VCaP (cell line): ENCODE data around the gene C1QTNF3.

ENCODE experiments used
- H3K27ac ChIP-seq: fragments of 450-650 bp; 2 replicates; pipeline ENCODE4 v1.5.1; 2017
- CTCF ChIP-seq: fragments of 450-650 bp; conservative IDR thresholded peaks from 2 replicates; pipeline ENCODE4 v1.5.1; 2017; ENCODE audit warnings: mild to moderate bottlenecking, moderate library complexity

The C1QTNF3 gene

GRCh38 chr5:34042321-34042720, 692 bp downstream of the C1QTNF3 start:
- TF ChIP-seq CTCF, result no peak
- no peak overlapping the region for H3K27ac ChIP-seq

- no peak for TF ChIP-seq CTCF
- H3K27ac ChIP-seq, result no peak overlapping the region
These were observed 1.6 kb downstream of the C1QTNF3 start for GRCh38 chr5:34041247-34041972.

- no peak for TF ChIP-seq CTCF
- no peak overlapping the region for H3K27ac ChIP-seq
These were observed 2.5 kb downstream of the C1QTNF3 start for GRCh38 chr5:34040472-34040871.

- H3K27ac ChIP-seq, result no peak overlapping the region
- TF ChIP-seq CTCF, result no peak
These were observed 3.4 kb downstream of the C1QTNF3 start for GRCh38 chr5:34039398-34040157.

- TF ChIP-seq CTCF, result no peak
- H3K27ac ChIP-seq, result no peak overlapping the region
These were observed 4.2 kb downstream of the C1QTNF3 start for GRCh38 chr5:34038838-34039237.

GRCh38 chr5:34038390-34038789, 4.6 kb downstream of the C1QTNF3 start:
- TF ChIP-seq CTCF, result no peak
- no peak overlapping the region for H3K27ac ChIP-seq

- TF ChIP-seq CTCF, result no peak
- no peak overlapping the region for H3K27ac ChIP-seq
These were observed 5.3 kb downstream of the C1QTNF3 start for GRCh38 chr5:34037726-34038125.
